HS-5 (cell line): ENCODE results near the gene HOXA5.

Experiments used
- DNase-seq: peaks from one replicate; pipeline ENCODE4 v3.0.0-alpha.2; 2012; ENCODE audit warnings: low read depth

The HOXA5 gene

DNA sequence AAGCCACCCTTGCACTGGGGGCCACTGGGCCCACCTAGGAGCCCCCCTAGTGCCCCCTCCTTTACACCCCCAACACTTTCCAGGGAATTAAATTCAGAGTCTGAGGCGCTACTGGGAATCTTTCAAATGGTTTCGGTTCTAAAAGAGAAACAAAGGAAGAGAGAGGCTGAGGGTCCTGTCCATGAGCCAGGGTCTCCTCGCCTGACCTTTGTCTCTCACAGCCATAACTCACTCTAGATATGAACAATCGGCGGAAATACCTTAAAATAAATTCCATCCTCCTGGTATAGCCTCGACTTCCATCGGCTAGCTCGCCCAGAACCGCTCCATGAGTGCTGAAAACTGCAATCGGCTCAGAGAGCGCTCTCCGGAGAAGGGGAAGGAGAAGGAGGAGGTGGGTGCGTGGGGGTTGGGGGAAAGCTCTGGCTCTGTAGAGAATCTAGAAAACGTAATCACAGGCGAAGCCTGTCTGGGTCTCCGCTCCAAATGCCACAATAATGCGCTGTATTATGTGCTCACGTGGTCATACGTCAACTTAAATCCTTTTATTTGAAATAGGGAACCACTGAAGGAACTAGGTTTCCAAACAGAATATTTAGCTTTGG lies 25.5 kb downstream of the HOXA5 start:
- no peak for DNase-seq

GRCh38 chr7:27116962-27117886 lies 26.3 kb downstream of the HOXA5 start:
- no peak for DNase-seq

DNA sequence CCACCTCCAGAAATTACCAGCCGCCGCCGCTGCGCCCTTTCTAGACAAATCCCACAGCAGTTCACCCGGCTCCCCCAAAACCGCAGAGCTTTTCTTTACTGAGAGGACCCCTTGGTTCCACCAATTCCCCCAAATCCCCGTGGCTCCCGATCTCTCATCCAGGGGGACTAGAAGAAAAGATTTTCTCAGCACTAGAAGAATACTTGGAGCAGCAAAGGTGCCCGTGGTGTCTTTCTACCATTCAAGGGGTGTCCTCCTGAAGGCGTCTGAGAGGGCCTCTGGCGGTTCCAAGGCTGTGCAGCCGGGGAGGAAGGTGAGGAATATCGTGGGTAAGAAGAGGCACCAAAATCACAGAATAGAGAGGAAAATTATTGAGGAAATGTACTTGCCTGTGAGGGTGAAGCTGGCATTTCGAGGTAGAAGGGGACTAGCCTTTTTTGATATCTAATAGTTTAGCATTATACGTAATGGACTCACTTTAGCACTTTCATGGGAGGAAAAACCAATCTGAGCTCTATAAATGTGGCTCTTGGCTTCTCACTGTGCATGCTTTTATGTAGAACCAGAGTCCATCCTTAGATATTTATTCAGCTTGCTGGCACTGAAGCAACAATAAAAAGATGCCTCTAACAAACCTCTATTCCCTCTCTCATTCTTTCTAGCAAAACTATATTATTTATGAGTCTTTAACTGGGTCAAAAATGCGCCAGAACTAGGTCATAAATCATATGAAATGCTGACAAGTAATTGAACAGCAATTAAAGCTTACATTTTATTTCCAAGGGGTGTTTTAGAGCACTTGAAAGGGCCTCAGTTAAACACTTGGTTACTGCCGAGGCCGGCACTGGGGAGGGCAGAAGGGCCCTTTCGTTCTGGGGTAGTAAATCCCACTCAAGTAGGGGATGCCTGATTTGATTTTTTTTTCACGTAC lies 27.2 kb downstream of the HOXA5 start:
- DNase-seq = no peak

DNA sequence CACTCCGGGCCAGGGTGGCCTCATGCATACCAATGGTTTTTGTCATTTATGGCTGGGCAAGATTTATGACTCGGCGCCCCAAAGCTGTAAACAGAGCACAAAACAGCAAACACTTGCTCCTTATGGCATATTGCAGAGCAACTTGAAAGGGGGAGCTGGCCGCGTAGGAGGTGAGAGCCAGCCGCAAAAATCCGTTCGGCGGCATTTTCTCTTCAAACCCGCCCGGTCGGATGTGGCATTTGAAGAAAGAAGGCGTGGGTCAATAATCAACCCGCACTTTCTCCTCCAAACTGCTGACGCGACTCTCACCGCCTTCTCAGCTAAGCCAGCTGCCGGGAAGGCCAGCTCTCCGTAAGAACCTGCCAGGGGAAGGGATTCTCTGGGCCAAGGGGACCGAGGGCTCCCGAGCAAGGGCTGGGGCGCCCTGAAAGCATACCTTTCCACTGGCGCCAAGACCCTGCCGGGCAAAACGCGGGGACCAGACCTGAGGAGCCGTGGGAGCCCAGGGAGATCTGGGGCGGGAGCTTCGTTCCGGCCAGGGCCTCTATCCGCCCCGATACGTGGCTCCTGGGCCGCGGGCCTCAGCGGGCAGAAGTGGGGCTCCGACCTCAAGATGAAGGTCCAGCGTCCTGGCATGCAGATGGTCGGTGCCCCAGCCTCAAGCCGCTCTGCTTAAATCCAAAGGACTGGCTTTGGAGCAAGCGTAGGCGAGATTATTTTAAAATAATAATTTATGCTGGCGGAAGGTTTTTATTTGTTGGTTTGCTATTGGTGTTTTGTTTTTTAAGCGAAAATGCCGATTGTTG lies 28.1 kb downstream of the HOXA5 start:
- DNase-seq = no peak

DNA sequence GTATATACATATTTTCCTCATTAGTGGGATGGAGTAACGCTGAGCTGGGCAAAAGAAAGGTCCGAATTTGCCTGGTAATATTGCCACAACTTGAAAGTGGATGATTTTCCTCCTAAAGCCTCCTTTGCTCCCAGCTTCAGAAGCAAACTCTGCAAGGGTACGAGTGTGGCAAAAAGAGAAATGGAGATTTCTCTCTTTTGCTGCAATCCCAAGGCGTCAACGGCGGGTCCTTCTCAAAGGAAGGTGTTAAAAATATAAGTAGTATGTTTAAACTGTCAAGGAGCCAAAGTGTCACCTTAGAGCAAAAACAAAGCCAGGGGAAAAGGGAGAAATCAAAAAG lies 28.6 kb downstream of the HOXA5 start:
- no peak for DNase-seq

GRCh38 chr7:27113991-27114769 lies 29.3 kb downstream of the HOXA5 start:
- no peak for DNase-seq

DNA sequence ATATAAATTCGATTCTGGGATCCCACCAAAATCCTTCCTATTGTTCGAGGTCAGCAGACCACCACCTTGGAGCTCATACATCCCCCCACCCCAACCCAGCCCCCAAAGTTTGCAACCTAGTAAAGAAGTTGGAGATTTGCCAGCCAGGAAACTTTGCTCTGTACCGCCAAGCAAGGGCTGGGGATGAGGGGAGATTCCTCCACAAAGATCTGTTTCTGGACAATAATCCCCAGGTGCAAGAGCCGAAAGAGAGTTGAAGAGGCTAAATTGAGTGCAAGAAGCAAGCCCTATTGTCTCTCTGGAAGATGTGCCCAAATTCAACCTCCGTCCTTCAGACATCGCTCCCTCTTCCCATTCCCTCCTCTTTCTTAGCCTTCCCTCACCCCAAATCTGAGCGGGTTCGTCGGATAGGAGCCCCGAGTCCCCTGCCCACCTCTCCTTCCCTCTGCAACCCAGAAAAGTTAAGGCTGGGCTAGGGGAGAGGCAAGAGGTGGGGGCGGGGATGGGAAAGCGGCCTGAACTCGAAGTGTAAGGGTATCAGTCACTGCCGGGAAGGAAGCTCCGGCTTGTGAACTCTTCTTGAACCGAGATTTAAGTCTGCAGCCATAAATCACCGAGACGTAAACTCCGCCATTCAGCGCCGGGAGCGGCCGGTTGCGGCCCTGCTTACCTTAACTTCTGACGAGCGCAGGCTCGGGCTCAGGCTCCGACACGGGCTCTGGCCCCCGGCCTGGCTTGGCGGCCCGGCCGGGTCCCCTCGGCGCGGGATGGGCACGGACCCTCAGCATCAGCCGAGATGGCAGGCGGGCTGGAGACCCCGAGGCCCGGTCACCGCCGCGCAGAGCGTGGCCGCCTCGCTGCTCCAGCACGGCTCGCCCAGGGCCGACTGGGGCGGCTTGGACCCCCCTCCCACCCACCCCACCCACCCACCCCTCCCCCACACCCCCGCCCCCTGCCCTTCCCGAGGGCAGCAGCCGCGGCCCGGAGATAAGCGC lies 30.2 kb downstream of the HOXA5 start:
- DNase-seq = no peak

DNA sequence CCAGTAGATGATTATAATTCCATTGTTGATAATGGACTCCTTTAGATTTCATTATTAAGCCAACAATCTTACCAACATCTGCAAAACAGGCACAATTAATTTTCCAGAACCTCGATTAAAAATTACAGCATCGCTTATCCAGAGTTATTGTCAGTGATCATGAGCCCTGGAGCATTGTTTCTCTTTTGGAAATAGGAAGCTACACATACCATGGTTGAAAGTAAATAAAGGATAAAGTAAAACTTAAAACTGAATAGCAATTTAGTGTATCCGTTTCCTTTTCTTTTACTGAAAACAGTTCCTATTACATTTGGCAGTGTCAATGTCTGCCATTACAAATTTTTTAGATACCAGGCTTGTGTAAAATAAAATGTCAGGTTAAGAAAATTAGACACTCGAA lies 31.1 kb downstream of the HOXA5 start:
- no peak for DNase-seq

DNA sequence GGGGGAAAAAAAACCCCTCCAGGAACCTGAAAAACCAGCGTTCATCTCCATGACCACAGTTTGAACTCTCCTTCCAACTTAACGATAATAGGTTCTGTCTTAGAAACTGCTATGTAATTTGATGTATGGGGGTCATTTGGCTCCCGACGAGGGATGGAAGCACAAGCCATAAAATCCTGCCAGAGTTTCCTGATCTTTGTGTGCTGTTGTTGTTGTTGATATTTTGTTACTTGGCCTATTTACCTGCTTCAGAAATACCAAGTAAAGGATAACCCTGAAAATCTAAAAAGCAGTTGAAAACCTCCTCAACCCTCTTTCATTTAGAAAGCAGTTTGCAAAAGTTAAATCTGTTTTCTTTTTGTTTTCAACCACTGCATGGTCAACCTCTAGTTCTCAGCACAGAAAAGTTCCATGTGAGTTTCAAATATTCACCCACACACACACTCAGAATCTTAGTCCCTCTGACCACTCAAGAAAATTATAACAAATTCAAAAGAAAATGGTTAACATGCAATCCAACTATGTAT lies 31.7 kb downstream of the HOXA5 start:
- DNase-seq = no peak

DNA sequence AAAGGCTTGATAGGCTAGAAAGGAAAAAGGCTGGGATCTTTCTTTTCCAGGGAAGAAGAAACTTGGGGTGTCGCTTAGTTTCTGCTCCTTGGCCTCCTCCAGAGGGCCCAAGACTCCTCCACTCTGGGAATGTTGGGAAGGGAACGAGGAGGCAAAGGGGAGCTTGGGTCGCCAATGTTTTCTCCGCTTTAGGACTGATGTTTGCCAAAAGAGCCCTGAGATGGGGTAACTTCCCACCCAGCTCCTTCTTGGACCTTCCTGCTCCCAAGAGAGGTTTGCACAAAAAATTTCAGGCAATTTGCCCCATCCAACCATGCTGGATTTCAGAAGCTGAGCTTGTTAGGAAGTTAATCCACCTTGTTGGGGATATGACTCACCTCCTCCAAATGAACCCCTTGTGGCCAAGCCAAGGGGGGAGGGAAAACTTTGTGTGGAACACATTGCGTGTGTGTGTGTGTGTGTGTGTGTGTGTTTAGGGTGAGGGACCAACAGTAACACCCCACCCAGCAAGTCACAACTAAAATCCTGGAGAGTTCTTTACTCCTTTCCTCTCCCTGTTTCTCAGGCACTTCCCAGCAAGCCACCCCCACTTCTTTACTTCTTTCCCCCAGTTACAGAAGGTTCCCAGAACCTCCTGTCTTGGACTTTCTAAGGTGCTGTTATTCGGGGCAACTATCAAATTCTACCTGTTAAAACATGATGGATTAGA lies 32.3 kb downstream of the HOXA5 start:
- DNase-seq = no peak

DNA sequence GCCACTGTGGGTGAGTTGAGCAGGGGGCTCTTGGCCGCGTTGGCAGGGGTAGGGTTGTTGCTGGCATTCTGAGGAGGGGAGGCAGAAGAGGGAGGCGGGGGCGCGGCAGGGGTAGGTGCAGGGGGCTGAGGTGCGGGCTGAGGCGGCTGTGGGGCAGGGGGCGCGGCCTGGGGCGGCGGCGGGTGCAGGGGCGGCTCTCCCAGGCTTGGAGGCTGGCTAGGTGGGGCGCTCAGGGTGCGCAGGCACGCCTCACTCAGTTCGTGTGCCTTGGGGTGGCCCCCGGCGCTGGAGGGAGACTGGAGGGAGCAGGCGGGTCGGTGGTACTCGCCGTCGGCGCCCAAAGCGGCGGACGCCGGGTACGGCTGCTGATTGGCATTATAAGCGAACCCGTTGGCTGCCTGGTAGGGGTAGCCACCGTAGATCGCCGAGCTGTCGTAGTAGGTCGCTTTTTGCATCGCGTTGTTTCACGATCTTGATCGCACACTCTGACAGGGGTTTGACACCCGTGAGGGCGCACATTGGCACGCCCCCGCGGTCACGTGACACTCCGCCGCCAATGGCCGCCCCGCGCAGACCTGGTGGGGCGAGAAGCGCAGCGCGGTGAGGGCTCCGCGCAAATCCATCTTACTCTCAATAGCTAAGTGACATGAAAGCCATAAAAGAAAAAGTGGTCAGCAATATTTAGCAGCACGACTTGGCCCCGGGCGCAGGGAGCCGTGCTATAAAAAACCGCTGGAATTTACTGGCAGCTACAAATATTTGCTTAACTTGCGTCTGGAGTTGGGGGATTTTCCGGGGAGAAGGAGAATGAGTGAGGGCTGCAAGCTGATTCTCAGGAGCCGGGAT lies 33.1 kb downstream of the HOXA5 start:
- no peak for DNase-seq

GRCh38 chr7:27109466-27110185 lies 33.9 kb downstream of the HOXA5 start:
- DNase-seq = no peak

DNA sequence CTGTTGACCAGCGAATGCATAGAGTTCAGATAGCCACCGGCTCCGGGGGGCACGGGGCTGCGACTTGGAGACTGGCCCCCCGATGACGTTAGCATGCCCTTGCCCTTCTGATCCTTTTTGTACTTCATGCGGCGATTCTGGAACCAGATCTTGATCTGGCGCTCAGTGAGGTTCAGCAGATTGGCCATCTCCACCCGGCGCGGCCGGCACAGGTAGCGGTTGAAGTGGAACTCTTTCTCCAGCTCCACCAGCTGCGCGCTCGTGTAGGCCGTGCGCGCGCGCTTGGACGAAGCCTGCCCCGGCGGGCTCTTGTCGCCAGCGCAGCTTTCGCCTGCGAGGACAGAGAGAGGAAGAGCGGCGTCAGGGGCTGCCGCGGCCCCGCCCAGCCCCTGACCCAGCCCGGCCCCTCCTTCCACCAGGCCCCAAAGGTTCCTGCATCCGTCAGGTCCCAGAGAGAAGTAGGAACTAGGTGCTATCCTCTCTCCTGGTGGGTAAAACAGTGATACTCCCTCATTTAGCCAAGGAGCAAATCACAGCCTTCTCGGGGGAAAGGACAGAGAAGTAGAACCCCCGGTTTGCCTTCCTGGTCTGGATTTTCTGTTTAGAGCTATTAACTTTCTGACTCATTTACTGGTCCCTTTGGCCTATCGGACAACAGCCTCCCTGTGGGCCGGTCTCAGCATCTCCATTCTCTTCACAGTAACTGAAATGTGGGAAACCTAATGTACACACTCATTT lies 34.9 kb downstream of the HOXA5 start:
- DNase-seq = no peak

GRCh38 chr7:27107391-27108381 lies 35.8 kb downstream of the HOXA5 start:
- no peak for DNase-seq

- DNase-seq = no peak
Observed at GRCh38 chr7:27106901-27107240, 36.6 kb downstream of the HOXA5 start.
